Measurements from ENCODE around the gene TPRX1. TPM values are rescaled to one million over a fixed set of nuclear protein-coding genes. Genes with fewer than 3 reads are reported as not detected.

TPRX1 gene
- total and polyA plus RNA-seq, 2 of the 4 experiments (the other 2 are of a cell fraction), result not detected

DNA sequence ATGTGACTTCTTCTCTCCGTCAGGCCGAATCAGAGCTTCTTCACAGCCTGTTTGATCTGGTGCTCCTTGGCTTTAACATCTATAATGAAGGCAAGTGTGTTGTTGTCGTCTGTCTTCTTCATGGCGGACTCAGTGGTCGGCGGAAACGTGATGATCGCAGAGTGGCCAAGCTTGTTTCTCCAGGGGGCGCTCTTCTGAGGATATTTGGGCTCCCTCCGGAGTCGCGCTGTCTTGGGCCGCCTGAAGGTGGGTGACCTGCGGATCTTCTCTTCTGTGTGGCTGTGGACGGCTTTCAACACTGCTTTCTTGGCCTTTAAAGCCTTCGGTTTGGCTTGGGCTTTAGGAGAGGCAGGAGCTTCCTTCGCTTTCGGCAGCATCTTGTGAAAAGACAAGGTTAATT is 9.8 kb downstream of the TPRX1 start:
- TF ChIP-seq MAFK (IDR thresholded peaks at IDR 0.05; ENCODE audit: low read depth, low read length), result no peak
- TF ChIP-seq CHD1 (IDR thresholded peaks at IDR 0.05; ENCODE audit: low read depth, low read length), result no peak
- no peak for TF ChIP-seq CEBPB (IDR thresholded peaks at IDR 0.05; ENCODE audit: low read depth, low read length)
- no peak for TF ChIP-seq POLR2A (IDR thresholded peaks at IDR 0.05; ENCODE audit: low read depth, low read length)
- no peak for TF ChIP-seq RAD21 (IDR thresholded peaks at IDR 0.05; ENCODE audit: low read length)
- TF ChIP-seq, protein P1, sequence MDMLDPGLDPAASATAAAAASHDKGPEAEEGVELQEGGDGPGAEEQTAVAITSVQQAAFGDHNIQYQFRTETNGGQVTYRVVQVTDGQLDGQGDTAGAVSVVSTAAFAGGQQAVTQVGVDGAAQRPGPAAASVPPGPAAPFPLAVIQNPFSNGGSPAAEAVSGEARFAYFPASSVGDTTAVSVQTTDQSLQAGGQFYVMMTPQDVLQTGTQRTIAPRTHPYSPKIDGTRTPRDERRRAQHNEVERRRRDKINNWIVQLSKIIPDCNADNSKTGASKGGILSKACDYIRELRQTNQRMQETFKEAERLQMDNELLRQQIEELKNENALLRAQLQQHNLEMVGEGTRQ (IDR thresholded peaks at IDR 0.05; ENCODE audit: low read depth, low read length), result no peak
- no peak for TF ChIP-seq FOS (IDR thresholded peaks at IDR 0.05; ENCODE audit: low read depth, low read length)
- TF ChIP-seq, protein P2, sequence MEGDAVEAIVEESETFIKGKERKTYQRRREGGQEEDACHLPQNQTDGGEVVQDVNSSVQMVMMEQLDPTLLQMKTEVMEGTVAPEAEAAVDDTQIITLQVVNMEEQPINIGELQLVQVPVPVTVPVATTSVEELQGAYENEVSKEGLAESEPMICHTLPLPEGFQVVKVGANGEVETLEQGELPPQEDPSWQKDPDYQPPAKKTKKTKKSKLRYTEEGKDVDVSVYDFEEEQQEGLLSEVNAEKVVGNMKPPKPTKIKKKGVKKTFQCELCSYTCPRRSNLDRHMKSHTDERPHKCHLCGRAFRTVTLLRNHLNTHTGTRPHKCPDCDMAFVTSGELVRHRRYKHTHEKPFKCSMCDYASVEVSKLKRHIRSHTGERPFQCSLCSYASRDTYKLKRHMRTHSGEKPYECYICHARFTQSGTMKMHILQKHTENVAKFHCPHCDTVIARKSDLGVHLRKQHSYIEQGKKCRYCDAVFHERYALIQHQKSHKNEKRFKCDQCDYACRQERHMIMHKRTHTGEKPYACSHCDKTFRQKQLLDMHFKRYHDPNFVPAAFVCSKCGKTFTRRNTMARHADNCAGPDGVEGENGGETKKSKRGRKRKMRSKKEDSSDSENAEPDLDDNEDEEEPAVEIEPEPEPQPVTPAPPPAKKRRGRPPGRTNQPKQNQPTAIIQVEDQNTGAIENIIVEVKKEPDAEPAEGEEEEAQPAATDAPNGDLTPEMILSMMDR (conservative IDR thresholded peaks at IDR 0.05; ENCODE audit: low read depth, low read length), result no peak
- no peak for TF ChIP-seq MXI1 (IDR thresholded peaks at IDR 0.05; ENCODE audit: borderline replicate concordance, low read depth, low read length)
- TF ChIP-seq SMC3 (IDR thresholded peaks at IDR 0.05; ENCODE audit: low read depth, low read length), result no peak
- no peak overlapping the region for H2BK20ac ChIP-seq (ENCODE audit: low read depth, low read length)
- no peak overlapping the region for H3K18ac ChIP-seq (ENCODE audit: low read depth, low read length)
- no peaks in the 10 kb centered on the region for H3K36me3 ChIP-seq (ENCODE audit: control insufficient read depth, insufficient read depth, low read length)
- H3K9me1 ChIP-seq (ENCODE audit: insufficient read depth, low read length), result no peaks in the 10 kb centered on the region
- ATAC-seq (ENCODE audit: low read depth) (no peak), DNase-seq (no peak)
- H3K9ac ChIP-seq (ENCODE audit: low read depth, low read length), result no peak overlapping the region
- no peak overlapping the region for H3K23ac ChIP-seq (ENCODE audit: low read depth, low read length)
- H4K91ac ChIP-seq (ENCODE audit: insufficient read depth, low read depth, low read length), result no peak overlapping the region
- POLR2A ChIA-PET (ENCODE audit: unreplicated experiment), result no interaction called here
- no peak overlapping the region for H3K4me3 ChIP-seq (ENCODE audit: insufficient read depth, low read depth, low read length)
- no peak overlapping the region for H2BK120ac ChIP-seq (ENCODE audit: low read depth, low read length)
- intact Hi-C loops (cut with micrococcal nuclease), result no loop called here
- no peak overlapping the region for H3K4ac ChIP-seq (ENCODE audit: low read depth, low read length)
- CTCF ChIA-PET, result interaction anchor here (0.6 kb wide), 1 partner anchor 20 kb away, joined by 3 read pairs; no protein-coding TSS in a partner anchor
- H3K27ac ChIP-seq (ENCODE audit: insufficient read depth, low read length), result no peak overlapping the region
- H2BK15ac ChIP-seq (ENCODE audit: low read depth, low read length), result no peak overlapping the region
- H2AK9ac ChIP-seq (replicated peaks; ENCODE audit: low read depth, low read length, poor library complexity), result no peak overlapping the region
- dilution Hi-C loops (cut with HindIII; ENCODE audit: low sequenced_read_pairs, unreplicated experiment), result no loop called here
- H3K79me1 ChIP-seq (ENCODE audit: low read depth in 1 of 2, low read length in 2 of 2), result no peaks in the 10 kb centered on the region
- H4K8ac ChIP-seq (ENCODE audit: low read depth in 2 of 2, low read length in 2 of 2), result no peak overlapping the region
- H2AFZ ChIP-seq (replicated peaks; ENCODE audit: low read length, poor library complexity), result no peak overlapping the region
- H3K4me1 ChIP-seq (ENCODE audit: control insufficient read depth, insufficient read depth, low read length), result no peaks in the 10 kb centered on the region
- H2BK5ac ChIP-seq (ENCODE audit: low read depth, low read length, poor library complexity, severe bottlenecking), result no peak overlapping the region
- H3K14ac ChIP-seq (replicated peaks; ENCODE audit: low read depth, low read length), result no peak overlapping the region
- BruUV-seq (replicated peaks), result no TSS peak
- peaks cover 7% of the 10 kb centered on the region for H3K27me3 ChIP-seq (ENCODE audit: control insufficient read depth, insufficient read depth, low read length)
- H3K9me3 ChIP-seq (ENCODE audit: control insufficient read depth, insufficient read depth, low read length), result no peaks in the 10 kb centered on the region
- no peak overlapping the region for H3K56ac ChIP-seq (ENCODE audit: extremely low read depth, insufficient read depth, low read length)
- H4K5ac ChIP-seq (ENCODE audit: low read depth, low read length), result no peak overlapping the region
- in situ Hi-C loops (cut with MboI; ENCODE audit: low sequenced_read_pairs), result no loop called here
- H2AK5ac ChIP-seq (ENCODE audit: low read depth, low read length), result no peak overlapping the region
- WGBS, 2 experiments (ENCODE audit: extremely low coverage in 2 of 2, insufficient read length in 1 of 2), result 67% methylated on average over 1 of the region's 18 CpGs; no CpG with 5 or more reads in 1 of the 2 experiments
- H4K20me1 ChIP-seq (ENCODE audit: insufficient read depth, low read length), result no peaks in the 10 kb centered on the region
- H3K4me2 ChIP-seq (ENCODE audit: low read depth, low read length), result no peak overlapping the region

Measured in IMR-90 (cell line).